ENCODE results near the gene ADAMTS14.

The ADAMTS14 gene

GRCh38 chr10:70784016-70784415 lies 111.7 kb downstream of the ADAMTS14 start:
- DNase-seq (ENCODE audit: low read depth): no peak
- no peak overlapping the region for H3K4me3 ChIP-seq (replicated peaks; ENCODE audit: low read depth, low read length)
- no peak for TF ChIP-seq CTCF (IDR thresholded peaks at IDR 0.05; ENCODE audit: low read length, missing control alignments)

GRCh38 chr10:70784471-70784870 lies 112.2 kb downstream of the ADAMTS14 start:
- TF ChIP-seq CTCF (IDR thresholded peaks at IDR 0.05; ENCODE audit: low read length, missing control alignments): no peak
- H3K4me3 ChIP-seq (replicated peaks; ENCODE audit: low read depth, low read length): no peak overlapping the region
- DNase-seq (ENCODE audit: low read depth): no peak

GRCh38 chr10:70785190-70785589 lies 112.9 kb downstream of the ADAMTS14 start, which contains the start of gene TBATA:
Gene TBATA (minus strand): TSS chr10:70785377. CDS start chr10:70783379, 1,998 bp downstream.
- DNase-seq (ENCODE audit: low read depth): no peak
- TF ChIP-seq CTCF (IDR thresholded peaks at IDR 0.05; ENCODE audit: low read length, missing control alignments): no peak
- H3K4me3 ChIP-seq (replicated peaks; ENCODE audit: low read depth, low read length): no peak within 1 kb of the TSS

GRCh38 chr10:70786799-70787415 lies 114.6 kb downstream of the ADAMTS14 start:
- TF ChIP-seq CTCF (IDR thresholded peaks at IDR 0.05; ENCODE audit: low read length, missing control alignments): no peak
- H3K4me3 ChIP-seq (replicated peaks; ENCODE audit: low read depth, low read length): no peak overlapping the region
- DNase-seq (ENCODE audit: low read depth): no peak

- no peak overlapping the region for H3K4me3 ChIP-seq (replicated peaks; ENCODE audit: low read depth, low read length)
- DNase-seq (ENCODE audit: low read depth): no peak
- TF ChIP-seq CTCF (IDR thresholded peaks at IDR 0.05; ENCODE audit: low read length, missing control alignments): no peak
These were observed 119.2 kb downstream of the ADAMTS14 start for GRCh38 chr10:70791386-70792039.

GRCh38 chr10:70795613-70796012 lies 123.3 kb downstream of the ADAMTS14 start:
- DNase-seq (ENCODE audit: low read depth): no peak
- no peak overlapping the region for H3K4me3 ChIP-seq (replicated peaks; ENCODE audit: low read depth, low read length)
- TF ChIP-seq CTCF (IDR thresholded peaks at IDR 0.05; ENCODE audit: low read length, missing control alignments): no peak

- no peak for TF ChIP-seq CTCF (IDR thresholded peaks at IDR 0.05; ENCODE audit: low read length, missing control alignments)
- no peak for DNase-seq (ENCODE audit: low read depth)
- H3K4me3 ChIP-seq (replicated peaks; ENCODE audit: low read depth, low read length): no peak overlapping the region
These were observed 125.5 kb downstream of the ADAMTS14 start for GRCh38 chr10:70797840-70798239.
